Measurements from ENCODE around the gene SMYD4. TPM values are rescaled to one million over a fixed set of nuclear protein-coding genes. Genes with fewer than 3 reads are reported as not detected.

SMYD4 gene
- total and polyA plus RNA-seq, 10 of the 15 experiments (the other 5 are each of a cell fraction or from before 2014, with no cell fraction given), result 2.1 to 18.8 (median 13.7) TPM

Other genes with a start within 250 kb of the SMYD4 start
Only the 7 nearest of the 13 such genes appear.
- 5.3 and 6.0 TPM in 2 replicates for gene RILP, start 180.0 kb downstream of the SMYD4 start, total RNA-seq (2014; rRNA removed)
- 2.4 and 3.3 TPM in 2 replicates for gene RILP, start 180.0 kb downstream of the SMYD4 start, total RNA-seq (2014; rRNA removed; fragmentation: Illumina TruSeq; extraction: Trizol)
- gene RILP, start 180.0 kb downstream of the SMYD4 start, total RNA-seq (2021), result 3.5 and 4.2 TPM in 2 replicates
- gene RILP, start 180.0 kb downstream of the SMYD4 start, polyA plus RNA-seq (2011; rRNA removed), result 1.2 and 2.0 TPM in 2 replicates
- gene RILP, start 180.0 kb downstream of the SMYD4 start, polyA plus RNA-seq (2014; fragmentation: Illumina TruSeq; extraction: Trizol), result 0.79 and 2.6 TPM in 2 replicates
- gene RILP, start 180.0 kb downstream of the SMYD4 start, polyA plus RNA-seq (2014; fragmentation: Nextera tagmentation; extraction: Ambion mirVana), result under 1 TPM in 1 of 2 experiments, not detected in 1; 0.60 TPM
- gene RILP, start 180.0 kb downstream of the SMYD4 start, polyA plus RNA-seq (2014; rRNA removed), result 6.1 and 8.1 TPM in 2 replicates
- 1 to 10 TPM; 2.2 to 3.5 TPM for gene RILP, start 180.0 kb downstream of the SMYD4 start, polyA plus RNA-seq (2016; fragmentation: Nextera tagmentation; extraction: Ambion mirVana)
- 119 and 157 TPM in 2 replicates for gene PRPF8, start 145.0 kb downstream of the SMYD4 start, total RNA-seq (2014; rRNA removed)
- gene PRPF8, start 145.0 kb downstream of the SMYD4 start, total RNA-seq (2014; rRNA removed; fragmentation: Illumina TruSeq; extraction: Trizol), result 75.0 and 77.2 TPM in 2 replicates
- gene PRPF8, start 145.0 kb downstream of the SMYD4 start, total RNA-seq (2021), result 313 and 337 TPM in 2 replicates
- gene PRPF8, start 145.0 kb downstream of the SMYD4 start, polyA plus RNA-seq (2011; rRNA removed), result 45.4 and 156 TPM in 2 replicates
- 193 and 227 TPM in 2 replicates for gene PRPF8, start 145.0 kb downstream of the SMYD4 start, polyA plus RNA-seq (2014; fragmentation: Illumina TruSeq; extraction: Trizol)
- 100 to 1,000 TPM; 133 to 167 TPM for gene PRPF8, start 145.0 kb downstream of the SMYD4 start, polyA plus RNA-seq (2014; fragmentation: Nextera tagmentation; extraction: Ambion mirVana)
- gene PRPF8, start 145.0 kb downstream of the SMYD4 start, polyA plus RNA-seq (2014; rRNA removed), result 123 and 163 TPM in 2 replicates
- gene PRPF8, start 145.0 kb downstream of the SMYD4 start, polyA plus RNA-seq (2016; fragmentation: Nextera tagmentation; extraction: Ambion mirVana), result 100 to 1,000 TPM; 224 to 238 TPM
- gene TLCD2, start 119.5 kb downstream of the SMYD4 start, total RNA-seq (2014; rRNA removed), result 0.05 and 0.06 TPM in 2 replicates
- 0.04 and 0.05 TPM in 2 replicates for gene TLCD2, start 119.5 kb downstream of the SMYD4 start, total RNA-seq (2014; rRNA removed; fragmentation: Illumina TruSeq; extraction: Trizol)
- 0.08 and 0.15 TPM in 2 replicates for gene TLCD2, start 119.5 kb downstream of the SMYD4 start, total RNA-seq (2021)
- gene TLCD2, start 119.5 kb downstream of the SMYD4 start, polyA plus RNA-seq (2011; rRNA removed), result 0.01 and 0.03 TPM in 2 replicates
- gene TLCD2, start 119.5 kb downstream of the SMYD4 start, polyA plus RNA-seq (2014; fragmentation: Illumina TruSeq; extraction: Trizol), result 0.06 TPM in 1 of 2 replicates, not detected in the other
- gene TLCD2, start 119.5 kb downstream of the SMYD4 start, polyA plus RNA-seq (2014; fragmentation: Nextera tagmentation; extraction: Ambion mirVana), result under 1 TPM; 0.02 TPM
- gene TLCD2, start 119.5 kb downstream of the SMYD4 start, polyA plus RNA-seq (2014; rRNA removed), result 0.11 and 0.13 TPM in 2 replicates
- gene TLCD2, start 119.5 kb downstream of the SMYD4 start, polyA plus RNA-seq (2016; fragmentation: Nextera tagmentation; extraction: Ambion mirVana), result not detected
- 15.1 and 16.0 TPM in 2 replicates for gene WDR81, start 105.2 kb downstream of the SMYD4 start, total RNA-seq (2014; rRNA removed)
- 3.8 and 5.0 TPM in 2 replicates for gene WDR81, start 105.2 kb downstream of the SMYD4 start, total RNA-seq (2014; rRNA removed; fragmentation: Illumina TruSeq; extraction: Trizol)
- 19.0 and 22.4 TPM in 2 replicates for gene WDR81, start 105.2 kb downstream of the SMYD4 start, total RNA-seq (2021)
- 1.4 and 2.8 TPM in 2 replicates for gene WDR81, start 105.2 kb downstream of the SMYD4 start, polyA plus RNA-seq (2011; rRNA removed)
- 0.54 and 4.0 TPM in 2 replicates for gene WDR81, start 105.2 kb downstream of the SMYD4 start, polyA plus RNA-seq (2014; fragmentation: Illumina TruSeq; extraction: Trizol)
- gene WDR81, start 105.2 kb downstream of the SMYD4 start, polyA plus RNA-seq (2014; fragmentation: Nextera tagmentation; extraction: Ambion mirVana), result under 1 TPM in 1 of 2 experiments, not detected in 1; 0.13 TPM
- gene WDR81, start 105.2 kb downstream of the SMYD4 start, polyA plus RNA-seq (2014; rRNA removed), result 15.1 and 17.5 TPM in 2 replicates
- 1 to 10 TPM; 7.3 to 8.5 TPM for gene WDR81, start 105.2 kb downstream of the SMYD4 start, polyA plus RNA-seq (2016; fragmentation: Nextera tagmentation; extraction: Ambion mirVana)
- 0.11 TPM in 1 of 2 replicates, not detected in the other for gene SERPINF2, start 87.0 kb downstream of the SMYD4 start, total RNA-seq (2014; rRNA removed)
- gene SERPINF2, start 87.0 kb downstream of the SMYD4 start, total RNA-seq (2014; rRNA removed; fragmentation: Illumina TruSeq; extraction: Trizol), result 0.04 TPM in 1 of 2 replicates, not detected in the other
- 0.21 and 0.40 TPM in 2 replicates for gene SERPINF2, start 87.0 kb downstream of the SMYD4 start, total RNA-seq (2021)
- gene SERPINF2, start 87.0 kb downstream of the SMYD4 start, polyA plus RNA-seq (2011; rRNA removed), result 0.14 TPM in 1 of 2 replicates, not detected in the other
- not detected in 2 replicates for gene SERPINF2, start 87.0 kb downstream of the SMYD4 start, polyA plus RNA-seq (2014; fragmentation: Illumina TruSeq; extraction: Trizol)
- gene SERPINF2, start 87.0 kb downstream of the SMYD4 start, polyA plus RNA-seq (2014; fragmentation: Nextera tagmentation; extraction: Ambion mirVana), result not detected
- 0.03 TPM in 1 of 2 replicates, not detected in the other for gene SERPINF2, start 87.0 kb downstream of the SMYD4 start, polyA plus RNA-seq (2014; rRNA removed)
- gene SERPINF2, start 87.0 kb downstream of the SMYD4 start, polyA plus RNA-seq (2016; fragmentation: Nextera tagmentation; extraction: Ambion mirVana), result not detected
- 2.3 and 6.3 TPM in 2 replicates for gene SERPINF1, start 67.8 kb downstream of the SMYD4 start, total RNA-seq (2014; rRNA removed)
- gene SERPINF1, start 67.8 kb downstream of the SMYD4 start, total RNA-seq (2014; rRNA removed; fragmentation: Illumina TruSeq; extraction: Trizol), result 2.4 and 2.9 TPM in 2 replicates
- gene SERPINF1, start 67.8 kb downstream of the SMYD4 start, total RNA-seq (2021), result 3.0 and 3.4 TPM in 2 replicates
- 0.18 and 0.19 TPM in 2 replicates for gene SERPINF1, start 67.8 kb downstream of the SMYD4 start, polyA plus RNA-seq (2011; rRNA removed)
- gene SERPINF1, start 67.8 kb downstream of the SMYD4 start, polyA plus RNA-seq (2014; fragmentation: Illumina TruSeq; extraction: Trizol), result 1.8 and 3.3 TPM in 2 replicates
- gene SERPINF1, start 67.8 kb downstream of the SMYD4 start, polyA plus RNA-seq (2014; fragmentation: Nextera tagmentation; extraction: Ambion mirVana), result 1 to 10 TPM; 1.7 to 1.9 TPM
- 4.4 and 4.9 TPM in 2 replicates for gene SERPINF1, start 67.8 kb downstream of the SMYD4 start, polyA plus RNA-seq (2014; rRNA removed)
- 1 to 10 TPM; 4.5 to 5.5 TPM for gene SERPINF1, start 67.8 kb downstream of the SMYD4 start, polyA plus RNA-seq (2016; fragmentation: Nextera tagmentation; extraction: Ambion mirVana)
- 43.1 and 48.6 TPM in 2 replicates for gene RPA1, start 103 bp upstream of the SMYD4 start, total RNA-seq (2014; rRNA removed)
- gene RPA1, start 103 bp upstream of the SMYD4 start, total RNA-seq (2014; rRNA removed; fragmentation: Illumina TruSeq; extraction: Trizol), result 42.7 and 43.2 TPM in 2 replicates
- 187 and 198 TPM in 2 replicates for gene RPA1, start 103 bp upstream of the SMYD4 start, total RNA-seq (2021)
- 149 and 153 TPM in 2 replicates for gene RPA1, start 103 bp upstream of the SMYD4 start, polyA plus RNA-seq (2011; rRNA removed)
- gene RPA1, start 103 bp upstream of the SMYD4 start, polyA plus RNA-seq (2014; fragmentation: Illumina TruSeq; extraction: Trizol), result 75.9 and 92.3 TPM in 2 replicates
- gene RPA1, start 103 bp upstream of the SMYD4 start, polyA plus RNA-seq (2014; fragmentation: Nextera tagmentation; extraction: Ambion mirVana), result 10 to 100 TPM; 35.9 to 50.6 TPM
- 66.5 and 69.0 TPM in 2 replicates for gene RPA1, start 103 bp upstream of the SMYD4 start, polyA plus RNA-seq (2014; rRNA removed)
- 100 to 1,000 TPM; 118 to 125 TPM for gene RPA1, start 103 bp upstream of the SMYD4 start, polyA plus RNA-seq (2016; fragmentation: Nextera tagmentation; extraction: Ambion mirVana)

All from GM12878 (cell line).